ENCODE results near the gene ATP8B4. TPM values are rescaled to one million over a fixed set of nuclear protein-coding genes. Genes with fewer than 3 reads are reported as not detected.

ATP8B4 gene
- total and polyA plus RNA-seq, 4 donors: 1.9 to 19.7 (median 12.4) TPM

DNA sequence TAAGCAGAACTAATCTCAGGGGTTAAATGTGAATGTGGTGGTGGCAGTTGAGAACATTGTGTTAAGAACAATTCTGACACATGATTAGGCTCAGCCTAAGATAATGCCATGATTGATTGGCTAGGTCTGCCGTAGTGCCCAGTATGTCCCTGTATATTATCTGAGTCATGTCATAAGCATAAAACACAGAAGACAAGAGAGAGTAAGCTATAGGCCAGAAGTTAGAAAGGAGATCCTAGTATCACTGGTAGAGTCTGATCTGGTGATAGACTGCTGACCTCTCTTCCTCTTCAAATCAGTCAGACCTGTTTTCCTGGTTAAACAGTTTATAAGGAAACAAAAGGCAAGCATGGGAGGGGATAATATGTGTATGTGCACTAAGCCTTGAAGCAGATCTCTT, 30.1 kb upstream of the ATP8B4 start:
- TF ChIP-seq, protein P1, sequence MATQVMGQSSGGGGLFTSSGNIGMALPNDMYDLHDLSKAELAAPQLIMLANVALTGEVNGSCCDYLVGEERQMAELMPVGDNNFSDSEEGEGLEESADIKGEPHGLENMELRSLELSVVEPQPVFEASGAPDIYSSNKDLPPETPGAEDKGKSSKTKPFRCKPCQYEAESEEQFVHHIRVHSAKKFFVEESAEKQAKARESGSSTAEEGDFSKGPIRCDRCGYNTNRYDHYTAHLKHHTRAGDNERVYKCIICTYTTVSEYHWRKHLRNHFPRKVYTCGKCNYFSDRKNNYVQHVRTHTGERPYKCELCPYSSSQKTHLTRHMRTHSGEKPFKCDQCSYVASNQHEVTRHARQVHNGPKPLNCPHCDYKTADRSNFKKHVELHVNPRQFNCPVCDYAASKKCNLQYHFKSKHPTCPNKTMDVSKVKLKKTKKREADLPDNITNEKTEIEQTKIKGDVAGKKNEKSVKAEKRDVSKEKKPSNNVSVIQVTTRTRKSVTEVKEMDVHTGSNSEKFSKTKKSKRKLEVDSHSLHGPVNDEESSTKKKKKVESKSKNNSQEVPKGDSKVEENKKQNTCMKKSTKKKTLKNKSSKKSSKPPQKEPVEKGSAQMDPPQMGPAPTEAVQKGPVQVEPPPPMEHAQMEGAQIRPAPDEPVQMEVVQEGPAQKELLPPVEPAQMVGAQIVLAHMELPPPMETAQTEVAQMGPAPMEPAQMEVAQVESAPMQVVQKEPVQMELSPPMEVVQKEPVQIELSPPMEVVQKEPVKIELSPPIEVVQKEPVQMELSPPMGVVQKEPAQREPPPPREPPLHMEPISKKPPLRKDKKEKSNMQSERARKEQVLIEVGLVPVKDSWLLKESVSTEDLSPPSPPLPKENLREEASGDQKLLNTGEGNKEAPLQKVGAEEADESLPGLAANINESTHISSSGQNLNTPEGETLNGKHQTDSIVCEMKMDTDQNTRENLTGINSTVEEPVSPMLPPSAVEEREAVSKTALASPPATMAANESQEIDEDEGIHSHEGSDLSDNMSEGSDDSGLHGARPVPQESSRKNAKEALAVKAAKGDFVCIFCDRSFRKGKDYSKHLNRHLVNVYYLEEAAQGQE (IDR thresholded peaks at IDR 0.05): no peak
- TF ChIP-seq, protein P2, sequence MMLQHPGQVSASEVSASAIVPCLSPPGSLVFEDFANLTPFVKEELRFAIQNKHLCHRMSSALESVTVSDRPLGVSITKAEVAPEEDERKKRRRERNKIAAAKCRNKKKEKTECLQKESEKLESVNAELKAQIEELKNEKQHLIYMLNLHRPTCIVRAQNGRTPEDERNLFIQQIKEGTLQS (IDR thresholded peaks at IDR 0.05): no peak
- TF ChIP-seq EGR1 (IDR thresholded peaks at IDR 0.05; ENCODE audit: low read depth in 2 of 2) (no peak), RXRA (IDR thresholded peaks at IDR 0.05) (no peak), YY1 (IDR thresholded peaks at IDR 0.05) (no peak), SP1 (IDR thresholded peaks at IDR 0.05) (no peak), HNF4A (conservative IDR thresholded peaks at IDR 0.05) (no peak), NR2F2 (IDR thresholded peaks at IDR 0.05) (no peak), JUND (IDR thresholded peaks at IDR 0.05) (no peak), RAD21 (IDR thresholded peaks at IDR 0.05) (no peak), GABPA (IDR thresholded peaks at IDR 0.05 in 1 of 2, conservative IDR thresholded peaks at IDR 0.05 in 1 of 2) (no peak)
- TF ChIP-seq, protein P3, sequence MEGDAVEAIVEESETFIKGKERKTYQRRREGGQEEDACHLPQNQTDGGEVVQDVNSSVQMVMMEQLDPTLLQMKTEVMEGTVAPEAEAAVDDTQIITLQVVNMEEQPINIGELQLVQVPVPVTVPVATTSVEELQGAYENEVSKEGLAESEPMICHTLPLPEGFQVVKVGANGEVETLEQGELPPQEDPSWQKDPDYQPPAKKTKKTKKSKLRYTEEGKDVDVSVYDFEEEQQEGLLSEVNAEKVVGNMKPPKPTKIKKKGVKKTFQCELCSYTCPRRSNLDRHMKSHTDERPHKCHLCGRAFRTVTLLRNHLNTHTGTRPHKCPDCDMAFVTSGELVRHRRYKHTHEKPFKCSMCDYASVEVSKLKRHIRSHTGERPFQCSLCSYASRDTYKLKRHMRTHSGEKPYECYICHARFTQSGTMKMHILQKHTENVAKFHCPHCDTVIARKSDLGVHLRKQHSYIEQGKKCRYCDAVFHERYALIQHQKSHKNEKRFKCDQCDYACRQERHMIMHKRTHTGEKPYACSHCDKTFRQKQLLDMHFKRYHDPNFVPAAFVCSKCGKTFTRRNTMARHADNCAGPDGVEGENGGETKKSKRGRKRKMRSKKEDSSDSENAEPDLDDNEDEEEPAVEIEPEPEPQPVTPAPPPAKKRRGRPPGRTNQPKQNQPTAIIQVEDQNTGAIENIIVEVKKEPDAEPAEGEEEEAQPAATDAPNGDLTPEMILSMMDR (IDR thresholded peaks at IDR 0.05; ENCODE audit: low read depth, low read length, missing input control): no peak
- DNase-seq (ENCODE audit: low spot score): no peak
- no peaks in the 10 kb centered on the region for H3K9me3 ChIP-seq (ENCODE audit: control insufficient read depth in 4 of 4, low read length in 3 of 4)
- no peak overlapping the region for H3K9ac ChIP-seq (ENCODE audit: low read depth in 1 of 2, low read length in 2 of 2)
- H3K4me1 ChIP-seq (ENCODE audit: control insufficient read depth in 4 of 4, insufficient read depth in 4 of 4, low read length in 3 of 4): peaks cover 0 to 22% (median 14%) of the 10 kb centered on the region in 4 donors
- 18% methylated on average over 1 of the region's 1 CpG for WGBS
- H3K36me3 ChIP-seq (ENCODE audit: control insufficient read depth in 4 of 4, insufficient read depth in 3 of 4, low read depth in 1 of 4, low read length in 3 of 4): no peaks in the 10 kb centered on the region
- H3K27ac ChIP-seq (ENCODE audit: low read depth in 1 of 2, low read length in 2 of 2): no peak overlapping the region
- no peak overlapping the region for H3K4me3 ChIP-seq (ENCODE audit: low read depth in 1 of 3, low read length in 3 of 3)
- H3K27me3 ChIP-seq (ENCODE audit: control insufficient read depth in 4 of 4, insufficient read depth in 4 of 4, low read length in 3 of 4): no peaks in the 10 kb centered on the region

DNA sequence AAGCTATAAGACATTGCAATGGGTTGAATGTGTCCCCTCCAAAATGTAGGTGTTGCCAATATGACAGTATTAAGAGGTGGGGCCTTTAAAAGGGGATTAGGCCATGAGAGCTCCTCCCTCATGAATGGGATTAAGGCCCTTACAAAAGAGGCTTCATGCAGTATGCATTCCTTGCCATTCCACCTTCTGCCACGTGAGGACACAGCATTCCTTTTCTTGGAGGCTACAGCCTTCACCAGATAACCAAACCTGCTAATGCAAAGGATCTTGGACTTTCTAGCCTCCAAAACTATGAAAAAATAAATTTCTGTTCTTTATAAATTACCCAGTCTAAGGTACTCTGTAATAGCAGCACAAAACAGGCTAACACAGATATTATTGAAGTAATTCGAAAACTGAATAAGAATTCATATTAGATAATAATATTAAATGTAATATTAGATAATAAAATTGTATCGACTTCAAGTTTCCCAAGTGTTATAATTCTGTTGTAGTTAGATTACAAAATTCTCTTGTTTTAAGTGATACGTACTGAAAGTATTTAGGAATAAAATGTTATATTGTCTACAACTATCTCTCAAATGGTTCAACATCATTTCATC, 29.4 kb upstream of the ATP8B4 start:
- TF ChIP-seq NR2F2 (IDR thresholded peaks at IDR 0.05): no peak
- TF ChIP-seq, protein P4, sequence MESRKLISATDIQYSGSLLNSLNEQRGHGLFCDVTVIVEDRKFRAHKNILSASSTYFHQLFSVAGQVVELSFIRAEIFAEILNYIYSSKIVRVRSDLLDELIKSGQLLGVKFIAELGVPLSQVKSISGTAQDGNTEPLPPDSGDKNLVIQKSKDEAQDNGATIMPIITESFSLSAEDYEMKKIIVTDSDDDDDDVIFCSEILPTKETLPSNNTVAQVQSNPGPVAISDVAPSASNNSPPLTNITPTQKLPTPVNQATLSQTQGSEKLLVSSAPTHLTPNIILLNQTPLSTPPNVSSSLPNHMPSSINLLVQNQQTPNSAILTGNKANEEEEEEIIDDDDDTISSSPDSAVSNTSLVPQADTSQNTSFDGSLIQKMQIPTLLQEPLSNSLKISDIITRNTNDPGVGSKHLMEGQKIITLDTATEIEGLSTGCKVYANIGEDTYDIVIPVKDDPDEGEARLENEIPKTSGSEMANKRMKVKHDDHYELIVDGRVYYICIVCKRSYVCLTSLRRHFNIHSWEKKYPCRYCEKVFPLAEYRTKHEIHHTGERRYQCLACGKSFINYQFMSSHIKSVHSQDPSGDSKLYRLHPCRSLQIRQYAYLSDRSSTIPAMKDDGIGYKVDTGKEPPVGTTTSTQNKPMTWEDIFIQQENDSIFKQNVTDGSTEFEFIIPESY (IDR thresholded peaks at IDR 0.05): no peak
- no peak for TF ChIP-seq TAF1 (conservative IDR thresholded peaks at IDR 0.05)
- TF ChIP-seq, protein P5, sequence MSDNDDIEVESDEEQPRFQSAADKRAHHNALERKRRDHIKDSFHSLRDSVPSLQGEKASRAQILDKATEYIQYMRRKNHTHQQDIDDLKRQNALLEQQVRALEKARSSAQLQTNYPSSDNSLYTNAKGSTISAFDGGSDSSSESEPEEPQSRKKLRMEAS (IDR thresholded peaks at IDR 0.05): no peak
- no peak for TF ChIP-seq GABPA (IDR thresholded peaks at IDR 0.05 in 1 of 2, conservative IDR thresholded peaks at IDR 0.05 in 1 of 2)
- peak; percentile 15 to 43 for TF ChIP-seq RXRA (IDR thresholded peaks at IDR 0.05)
- TF ChIP-seq, protein P2 (IDR thresholded peaks at IDR 0.05): no peak
- TF ChIP-seq RAD21 (IDR thresholded peaks at IDR 0.05): peak; percentile 80 to 81
- no peak for TF ChIP-seq JUND (IDR thresholded peaks at IDR 0.05)
- TF ChIP-seq, protein P3 (IDR thresholded peaks at IDR 0.05; ENCODE audit: low read depth, low read length, missing input control): peak; percentile 55
- peak; percentile 10 to 42 for TF ChIP-seq HNF4A (conservative IDR thresholded peaks at IDR 0.05)
- TF ChIP-seq, protein P1 (IDR thresholded peaks at IDR 0.05): no peak
- TF ChIP-seq EGR1 (IDR thresholded peaks at IDR 0.05; ENCODE audit: low read depth in 2 of 2): no peak
- no peak for DNase-seq (ENCODE audit: low spot score)
- Histone ChIP-seq H3K9ac (ENCODE audit: low read depth in 1 of 2, low read length in 2 of 2) (no peak overlapping the region), H3K36me3 (ENCODE audit: control insufficient read depth in 4 of 4, insufficient read depth in 3 of 4, low read depth in 1 of 4, low read length in 3 of 4) (no peaks in the 10 kb centered on the region), H3K27ac (ENCODE audit: low read depth in 1 of 2, low read length in 2 of 2) (no peak overlapping the region), H3K9me3 (ENCODE audit: control insufficient read depth in 4 of 4, low read length in 3 of 4) (no peaks in the 10 kb centered on the region), H3K27me3 (ENCODE audit: control insufficient read depth in 4 of 4, insufficient read depth in 4 of 4, low read length in 3 of 4) (no peaks in the 10 kb centered on the region), H3K4me3 (ENCODE audit: low read depth in 1 of 3, low read length in 3 of 3) (no peak overlapping the region), H3K4me1 (ENCODE audit: control insufficient read depth in 4 of 4, insufficient read depth in 4 of 4, low read length in 3 of 4) (peaks cover 0 to 22% (median 14%) of the 10 kb centered on the region in 4 donors)
- 77% methylated on average over 4 of the region's 4 CpGs for WGBS

All from liver (tissue), 9 donors.